SK-N-SH (cell line): ENCODE data around the gene BCL2L11. TPM values are rescaled to one million over a fixed set of nuclear protein-coding genes. Genes with fewer than 3 reads are reported as not detected.

Experiments used
- CTCF ChIA-PET: fragments of 300-600, 350-600 bp; formaldehyde crosslinking; extraction: SDS; loops from one replicate; lab custom pipeline; 2021; lab: Yijun Ruan, JAX
- POLR2A ChIA-PET: fragments of 350-600 bp; sonication (Branson Sonifier 250); formaldehyde crosslinking; extraction: SDS; loops from one replicate; lab custom pipeline; 2020; ENCODE audit warnings: antibody characterized with exemption, inconsistent platforms; lab: Yijun Ruan, JAX
- DNase-seq: peaks from one replicate; pipeline ENCODE4 v3.0.0; 2012
- H2AFZ ChIP-seq: fragments of 200-600 bp; sonication (generic); 2 replicates; pipeline ENCODE4 v1.8.1; 2016; ENCODE audit warnings: antibody characterized with exemption, mild to moderate bottlenecking, low read depth
- H3F3A ChIP-seq: fragments of 200-600 bp; sonication (generic); replicated peaks from 2 replicates; pipeline ENCODE3; 2016; ENCODE audit warnings: antibody characterized with exemption, mild to moderate bottlenecking; ENCODE audit not compliant: insufficient read depth
- H3K27ac ChIP-seq, 2 experiments: fragments of 200-500 bp in 1 of 2; fragments of 200-600 bp in 1 of 2; sonication (Bioruptor generic) in 1 of 2; sonication (generic), shearing (Covaris generic) in 1 of 2; 2 replicates each; pipeline versions ENCODE4 v1.5.1 to v1.6.1; 2014 to 2016; ENCODE audit warnings: low read depth in 2 of 2, inconsistent platforms in 1 of 2, low read length in 1 of 2, mild to moderate bottlenecking in 1 of 2, mixed read lengths in 1 of 2
- H3K27me3 ChIP-seq: fragments of 200-600 bp; sonication (generic), shearing (Covaris generic); 2 replicates; pipeline ENCODE4 v1.6.1; 2016; ENCODE audit warnings: mixed run types; ENCODE audit not compliant: insufficient read depth
- H3K36me3 ChIP-seq, 2 experiments: fragments of 200-500 bp in 1 of 2; fragments of 200-600 bp in 1 of 2; sonication (Bioruptor generic) in 1 of 2; sonication (generic) in 1 of 2; replicated peaks in 1 of 2; 2 replicates each; pipeline versions ENCODE3 to v1.5.1; 2014 to 2016; ENCODE audit warnings: low read length in 1 of 2, mild to moderate bottlenecking in 1 of 2; ENCODE audit not compliant: insufficient read depth in 2 of 2, control insufficient read depth in 1 of 2
- H3K4me1 ChIP-seq, 2 experiments: fragments of 200-500 bp in 1 of 2; fragments of 200-600 bp in 1 of 2; sonication (Bioruptor generic) in 1 of 2; sonication (generic), shearing (Covaris generic) in 1 of 2; 2 replicates each; pipeline versions ENCODE4 v1.5.1 to v1.6.1; 2014 to 2016; ENCODE audit warnings: low read depth in 1 of 2, low read length in 1 of 2, mixed run types in 1 of 2; ENCODE audit not compliant: insufficient read depth in 2 of 2, control insufficient read depth in 1 of 2
- H3K4me2 ChIP-seq: fragments of 200-600 bp; sonication (generic), shearing (Covaris generic); 2 replicates; pipeline ENCODE4 v1.6.1; 2017; ENCODE audit warnings: mixed run types
- H3K4me3 ChIP-seq, 2 experiments: fragments of 200-500 bp in 1 of 2; fragments of 200-600 bp in 1 of 2; sonication (Bioruptor generic) in 1 of 2; sonication (generic), shearing (Covaris generic) in 1 of 2; 2 replicates each; pipeline versions ENCODE4 v1.5.1 to v1.8.1; 2014 to 2016; ENCODE audit warnings: low read depth in 2 of 2, inconsistent platforms in 1 of 2, low read length in 1 of 2, mild to moderate bottlenecking in 1 of 2, mixed read lengths in 1 of 2, moderate library complexity in 1 of 2
- H3K79me2 ChIP-seq: fragments of 200-600 bp; sonication (generic); 2 replicates; pipeline ENCODE4 v1.8.1; 2017; ENCODE audit warnings: mild to moderate bottlenecking; ENCODE audit not compliant: insufficient read depth
- H3K9ac ChIP-seq: fragments of 200-600 bp; sonication (generic); 2 replicates; pipeline ENCODE4 v1.6.1; 2017; ENCODE audit warnings: mixed run types
- H3K9me2 ChIP-seq: fragments of 200-600 bp; sonication (generic); 2 replicates; pipeline ENCODE4 v1.6.1; 2017; ENCODE audit warnings: mixed run types
- H3K9me3 ChIP-seq: fragments of 200-600 bp; sonication (generic); 2 replicates; pipeline ENCODE4 v1.6.1; 2017; ENCODE audit warnings: mixed run types, mild to moderate bottlenecking, moderate library complexity
- H4K20me1 ChIP-seq: fragments of 200-600 bp; sonication (generic); 2 replicates; pipeline ENCODE4 v1.6.1; 2017; ENCODE audit warnings: mild to moderate bottlenecking, mixed run types; ENCODE audit not compliant: insufficient read depth
- CHD2 ChIP-seq: fragments of 150-350 bp; IDR thresholded peaks from 2 replicates; pipeline ENCODE4 v1.6.1; 2018; ENCODE audit warnings: low read length; ENCODE audit not compliant: partially characterized antibody
- FOXM1 ChIP-seq: IDR thresholded peaks from 2 replicates; pipeline ENCODE4 v1.4.0; 2012; ENCODE audit warnings: low read depth, mild to moderate bottlenecking
- GATA2 ChIP-seq: sonication (generic); formaldehyde crosslinking; IDR thresholded peaks from 2 replicates; pipeline ENCODE4 v1.5.0; 2020; ENCODE audit warnings: mild to moderate bottlenecking, missing genetic modification reagents
- MEF2A ChIP-seq: IDR thresholded peaks from 2 replicates; pipeline ENCODE4 v1.4.0; 2012; ENCODE audit warnings: low read depth, borderline replicate concordance
- MXI1 ChIP-seq: IDR thresholded peaks from 2 replicates; pipeline ENCODE4 v1.6.1; 2012; ENCODE audit warnings: mild to moderate bottlenecking, low read depth, low read length, improper control_type of control experiment
- NFIC ChIP-seq: IDR thresholded peaks from 2 replicates; pipeline ENCODE4 v1.4.0; 2012; ENCODE audit warnings: borderline replicate concordance
- NRF1 ChIP-seq: IDR thresholded peaks from 2 replicates; pipeline ENCODE4 v1.6.1; 2012; ENCODE audit warnings: low read depth, mild to moderate bottlenecking, low read length
- RAD21 ChIP-seq: IDR thresholded peaks from 2 replicates; pipeline ENCODE4 v1.6.1; 2012; ENCODE audit warnings: mild to moderate bottlenecking, low read length
- SIN3A ChIP-seq: IDR thresholded peaks from 2 replicates; pipeline ENCODE4 v1.6.1; 2012; ENCODE audit warnings: low read depth, mild to moderate bottlenecking, low read length, moderate library complexity, borderline replicate concordance
- SMC3 ChIP-seq: IDR thresholded peaks from 2 replicates; pipeline ENCODE4 v1.6.1; 2012; ENCODE audit warnings: low read depth, low read length, improper control_type of control experiment
- TAF1 ChIP-seq: IDR thresholded peaks from 2 replicates; pipeline ENCODE4 v1.6.1; 2012; ENCODE audit warnings: low read depth, mild to moderate bottlenecking, low read length, moderate library complexity, borderline replicate concordance
- TCF12 ChIP-seq: IDR thresholded peaks from 2 replicates; pipeline ENCODE4 v1.4.0; 2012
- TEAD4 ChIP-seq: IDR thresholded peaks from 2 replicates; pipeline ENCODE4 v1.4.0; 2012; ENCODE audit warnings: mild to moderate bottlenecking, borderline replicate concordance; ENCODE audit not compliant: insufficient read depth
- USF1 ChIP-seq: IDR thresholded peaks from 2 replicates; pipeline ENCODE4 v1.4.0; 2012; ENCODE audit warnings: low read depth, borderline replicate concordance
- YY1 ChIP-seq: IDR thresholded peaks from 2 replicates; pipeline ENCODE4 v1.4.0; 2012; ENCODE audit warnings: low read depth, mild to moderate bottlenecking
- WGBS: methylation state at CpG from one replicate; pipeline ENCODE4 v1.1.6; 2017; ENCODE audit warnings: low lambda C conversion rate; 5-methylcytosine and 5-hydroxymethylcytosine counted together
- polyA plus RNA-seq, 3 experiments: library from polyadenylated mRNA; depleted of rRNA; stranded (reverse); fragments of >200 nt; gene quantifications; 2 replicates each; pipeline ENCODE4 v1.2.3, GENCODE V29; 2012
- TF ChIP-seq, protein P1 (sequence below): IDR thresholded peaks from 2 replicates; pipeline ENCODE4 v1.6.1; 2012; ENCODE audit warnings: mild to moderate bottlenecking, low read depth, low read length, moderate library complexity
- TF ChIP-seq, protein P2 (sequence below): fragments of 150-350 bp; IDR thresholded peaks from 2 replicates; pipeline ENCODE4 v1.6.1; 2017; ENCODE audit warnings: antibody characterized with exemption, low read length, low read depth, borderline replicate concordance
- TF ChIP-seq, protein P3 (sequence below): IDR thresholded peaks from 2 replicates; pipeline ENCODE4 v1.4.0; 2012; ENCODE audit warnings: low read depth, borderline replicate concordance
- TF ChIP-seq, protein P4 (sequence below): fragments of 200-600 bp; sonication (generic); IDR thresholded peaks from 2 replicates; pipeline ENCODE4 v1.6.1; 2017; ENCODE audit warnings: antibody characterized with exemption, mild to moderate bottlenecking, moderate library complexity

Gene BCL2L11
- polyA plus RNA-seq, 1 of the 3 experiments (the other 2 are of a cell fraction) = 3.3 TPM

DNA sequence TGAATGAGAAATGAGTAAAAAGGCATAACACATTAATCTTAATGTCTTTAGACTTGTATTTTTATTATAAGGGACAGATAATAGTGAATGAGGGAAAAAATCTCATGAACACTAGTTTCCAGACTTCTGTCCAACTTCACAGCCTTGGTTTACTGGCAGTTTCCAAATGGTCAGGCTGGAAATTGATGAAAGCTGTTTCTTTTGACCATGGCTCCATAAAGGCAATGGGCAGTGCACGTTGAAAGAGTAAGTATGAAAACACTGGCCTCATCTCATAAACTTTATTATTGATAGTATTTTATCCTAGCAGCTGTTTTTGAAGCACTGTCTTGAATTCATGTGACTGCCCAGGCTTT, 23.1 kb downstream of the BCL2L11 start:
- ChIA-PET POLR2A (interaction anchor here (1.1 to 1.6 kb wide), 2 partner anchors 18 to 23 kb away, joined by 3 to 5 read pairs; partner anchors contain the start of gene BCL2L11), CTCF (interaction anchor here (1.5 to 7.1 kb wide), 2 partner anchors 10 to 23 kb away, joined by 3 to 31 read pairs; partner anchors contain the start of gene BCL2L11)
- H3K4me1 ChIP-seq = peaks cover 4 to 35% of the 10 kb centered on the region in 2 experiments; a peak in 2 of 4 replicates

More for the DNA sequence above, 23.1 kb downstream of the BCL2L11 start:
- no peaks in the 10 kb centered on the region for H3K27me3 ChIP-seq
- 94% methylated on average over 1 of the region's 1 CpG for WGBS
- no peak overlapping the region for H3K4me3 ChIP-seq
- H3K9me3 ChIP-seq = no peaks in the 10 kb centered on the region
- no peaks in the 10 kb centered on the region; the same call in 1 of the 2 replicates for H4K20me1 ChIP-seq
- no peak overlapping the region for H2AFZ ChIP-seq
- H3K36me3 ChIP-seq = peaks cover 0 to 16% of the 10 kb centered on the region in 2 experiments
- H3K79me2 ChIP-seq = no peaks in the 10 kb centered on the region
- TF ChIP-seq USF1 (no peak), SIN3A (no peak), GATA2 (no peak), TEAD4 (no peak), NFIC (no peak), SMC3 (no peak), YY1 (no peak), MXI1 (no peak), TAF1 (no peak), FOXM1 (no peak), NRF1 (no peak), CHD2 (no peak), MEF2A (no peak), TCF12 (no peak), RAD21 (no peak)
- TF ChIP-seq, protein P1, sequence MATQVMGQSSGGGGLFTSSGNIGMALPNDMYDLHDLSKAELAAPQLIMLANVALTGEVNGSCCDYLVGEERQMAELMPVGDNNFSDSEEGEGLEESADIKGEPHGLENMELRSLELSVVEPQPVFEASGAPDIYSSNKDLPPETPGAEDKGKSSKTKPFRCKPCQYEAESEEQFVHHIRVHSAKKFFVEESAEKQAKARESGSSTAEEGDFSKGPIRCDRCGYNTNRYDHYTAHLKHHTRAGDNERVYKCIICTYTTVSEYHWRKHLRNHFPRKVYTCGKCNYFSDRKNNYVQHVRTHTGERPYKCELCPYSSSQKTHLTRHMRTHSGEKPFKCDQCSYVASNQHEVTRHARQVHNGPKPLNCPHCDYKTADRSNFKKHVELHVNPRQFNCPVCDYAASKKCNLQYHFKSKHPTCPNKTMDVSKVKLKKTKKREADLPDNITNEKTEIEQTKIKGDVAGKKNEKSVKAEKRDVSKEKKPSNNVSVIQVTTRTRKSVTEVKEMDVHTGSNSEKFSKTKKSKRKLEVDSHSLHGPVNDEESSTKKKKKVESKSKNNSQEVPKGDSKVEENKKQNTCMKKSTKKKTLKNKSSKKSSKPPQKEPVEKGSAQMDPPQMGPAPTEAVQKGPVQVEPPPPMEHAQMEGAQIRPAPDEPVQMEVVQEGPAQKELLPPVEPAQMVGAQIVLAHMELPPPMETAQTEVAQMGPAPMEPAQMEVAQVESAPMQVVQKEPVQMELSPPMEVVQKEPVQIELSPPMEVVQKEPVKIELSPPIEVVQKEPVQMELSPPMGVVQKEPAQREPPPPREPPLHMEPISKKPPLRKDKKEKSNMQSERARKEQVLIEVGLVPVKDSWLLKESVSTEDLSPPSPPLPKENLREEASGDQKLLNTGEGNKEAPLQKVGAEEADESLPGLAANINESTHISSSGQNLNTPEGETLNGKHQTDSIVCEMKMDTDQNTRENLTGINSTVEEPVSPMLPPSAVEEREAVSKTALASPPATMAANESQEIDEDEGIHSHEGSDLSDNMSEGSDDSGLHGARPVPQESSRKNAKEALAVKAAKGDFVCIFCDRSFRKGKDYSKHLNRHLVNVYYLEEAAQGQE = no peak
- TF ChIP-seq, protein P2, sequence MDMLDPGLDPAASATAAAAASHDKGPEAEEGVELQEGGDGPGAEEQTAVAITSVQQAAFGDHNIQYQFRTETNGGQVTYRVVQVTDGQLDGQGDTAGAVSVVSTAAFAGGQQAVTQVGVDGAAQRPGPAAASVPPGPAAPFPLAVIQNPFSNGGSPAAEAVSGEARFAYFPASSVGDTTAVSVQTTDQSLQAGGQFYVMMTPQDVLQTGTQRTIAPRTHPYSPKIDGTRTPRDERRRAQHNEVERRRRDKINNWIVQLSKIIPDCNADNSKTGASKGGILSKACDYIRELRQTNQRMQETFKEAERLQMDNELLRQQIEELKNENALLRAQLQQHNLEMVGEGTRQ = no peak
- TF ChIP-seq, protein P3, sequence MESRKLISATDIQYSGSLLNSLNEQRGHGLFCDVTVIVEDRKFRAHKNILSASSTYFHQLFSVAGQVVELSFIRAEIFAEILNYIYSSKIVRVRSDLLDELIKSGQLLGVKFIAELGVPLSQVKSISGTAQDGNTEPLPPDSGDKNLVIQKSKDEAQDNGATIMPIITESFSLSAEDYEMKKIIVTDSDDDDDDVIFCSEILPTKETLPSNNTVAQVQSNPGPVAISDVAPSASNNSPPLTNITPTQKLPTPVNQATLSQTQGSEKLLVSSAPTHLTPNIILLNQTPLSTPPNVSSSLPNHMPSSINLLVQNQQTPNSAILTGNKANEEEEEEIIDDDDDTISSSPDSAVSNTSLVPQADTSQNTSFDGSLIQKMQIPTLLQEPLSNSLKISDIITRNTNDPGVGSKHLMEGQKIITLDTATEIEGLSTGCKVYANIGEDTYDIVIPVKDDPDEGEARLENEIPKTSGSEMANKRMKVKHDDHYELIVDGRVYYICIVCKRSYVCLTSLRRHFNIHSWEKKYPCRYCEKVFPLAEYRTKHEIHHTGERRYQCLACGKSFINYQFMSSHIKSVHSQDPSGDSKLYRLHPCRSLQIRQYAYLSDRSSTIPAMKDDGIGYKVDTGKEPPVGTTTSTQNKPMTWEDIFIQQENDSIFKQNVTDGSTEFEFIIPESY = no peak
- TF ChIP-seq, protein P4, sequence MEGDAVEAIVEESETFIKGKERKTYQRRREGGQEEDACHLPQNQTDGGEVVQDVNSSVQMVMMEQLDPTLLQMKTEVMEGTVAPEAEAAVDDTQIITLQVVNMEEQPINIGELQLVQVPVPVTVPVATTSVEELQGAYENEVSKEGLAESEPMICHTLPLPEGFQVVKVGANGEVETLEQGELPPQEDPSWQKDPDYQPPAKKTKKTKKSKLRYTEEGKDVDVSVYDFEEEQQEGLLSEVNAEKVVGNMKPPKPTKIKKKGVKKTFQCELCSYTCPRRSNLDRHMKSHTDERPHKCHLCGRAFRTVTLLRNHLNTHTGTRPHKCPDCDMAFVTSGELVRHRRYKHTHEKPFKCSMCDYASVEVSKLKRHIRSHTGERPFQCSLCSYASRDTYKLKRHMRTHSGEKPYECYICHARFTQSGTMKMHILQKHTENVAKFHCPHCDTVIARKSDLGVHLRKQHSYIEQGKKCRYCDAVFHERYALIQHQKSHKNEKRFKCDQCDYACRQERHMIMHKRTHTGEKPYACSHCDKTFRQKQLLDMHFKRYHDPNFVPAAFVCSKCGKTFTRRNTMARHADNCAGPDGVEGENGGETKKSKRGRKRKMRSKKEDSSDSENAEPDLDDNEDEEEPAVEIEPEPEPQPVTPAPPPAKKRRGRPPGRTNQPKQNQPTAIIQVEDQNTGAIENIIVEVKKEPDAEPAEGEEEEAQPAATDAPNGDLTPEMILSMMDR = no peak
- H3K4me2 ChIP-seq = no peak overlapping the region
- no peak overlapping the region for H3K9ac ChIP-seq
- no peak for DNase-seq
- no peaks in the 10 kb centered on the region for H3F3A ChIP-seq
- H3K9me2 ChIP-seq = no peaks in the 10 kb centered on the region
- peak overlapping the region in 1 of 2 experiments; percentile 28; a peak in 1 of 4 replicates for H3K27ac ChIP-seq
